Measurements from ENCODE around the gene MCC. TPM values are rescaled to one million over a fixed set of nuclear protein-coding genes. Genes with fewer than 3 reads are reported as not detected.

Gene MCC
- total and polyA plus RNA-seq, 2 of the 4 experiments (the other 2 are of a cell fraction) = 5.0 to 20.6 TPM

- peaks cover 12% of the 10 kb centered on the region for H4K20me1 ChIP-seq (ENCODE audit: insufficient read depth, low read length)
- intact Hi-C loops (cut with micrococcal nuclease) = no loop called here
- CTCF ChIA-PET = no interaction called here
Observed at GRCh38 chr5:113194591-113194990, 293.7 kb downstream of the MCC start.

More at GRCh38 chr5:113194591-113194990, 293.7 kb downstream of the MCC start:
- Histone ChIP-seq H4K91ac (ENCODE audit: insufficient read depth, low read depth, low read length) (no peak overlapping the region), H3K23ac (ENCODE audit: low read depth, low read length) (no peak overlapping the region), H3K4me3 (ENCODE audit: insufficient read depth, low read depth, low read length) (no peak overlapping the region), H3K14ac (replicated peaks; ENCODE audit: low read depth, low read length) (no peak overlapping the region), H2BK5ac (ENCODE audit: low read depth, low read length, poor library complexity, severe bottlenecking) (no peak overlapping the region), H3K27ac (ENCODE audit: insufficient read depth, low read length) (no peak overlapping the region), H2AK9ac (replicated peaks; ENCODE audit: low read depth, low read length, poor library complexity) (no peak overlapping the region), H2AFZ (replicated peaks; ENCODE audit: low read length, poor library complexity) (no peak overlapping the region), H4K5ac (ENCODE audit: low read depth, low read length) (no peak overlapping the region), H2BK20ac (ENCODE audit: low read depth, low read length) (no peak overlapping the region), H3K4me1 (ENCODE audit: control insufficient read depth, insufficient read depth, low read length) (peaks cover 3% of the 10 kb centered on the region), H3K56ac (ENCODE audit: extremely low read depth, insufficient read depth, low read length) (no peak overlapping the region), H3K9me1 (ENCODE audit: insufficient read depth, low read length) (peaks cover 13% of the 10 kb centered on the region; the same call in 1 of the 2 replicates), H3K27me3 (ENCODE audit: control insufficient read depth, insufficient read depth, low read length) (no peaks in the 10 kb centered on the region), H2AK5ac (ENCODE audit: low read depth, low read length) (no peak overlapping the region), H3K9ac (ENCODE audit: low read depth, low read length) (no peak overlapping the region), H3K4ac (ENCODE audit: low read depth, low read length) (no peak overlapping the region), H3K9me3 (ENCODE audit: control insufficient read depth, insufficient read depth, low read length) (peaks cover 5% of the 10 kb centered on the region), H3K79me1 (ENCODE audit: low read depth in 1 of 2, low read length in 2 of 2) (peaks cover 13 to 19% of the 10 kb centered on the region in 2 experiments; a peak in 3 of 4 replicates), H2BK120ac (ENCODE audit: low read depth, low read length) (no peak overlapping the region), H3K4me2 (ENCODE audit: low read depth, low read length) (no peak overlapping the region), H2BK15ac (ENCODE audit: low read depth, low read length) (no peak overlapping the region), H3K18ac (ENCODE audit: low read depth, low read length) (no peak overlapping the region), H3K36me3 (ENCODE audit: control insufficient read depth, insufficient read depth, low read length) (peaks cover 6% of the 10 kb centered on the region; the same call in 1 of the 2 replicates), H4K8ac (ENCODE audit: low read depth in 2 of 2, low read length in 2 of 2) (no peak overlapping the region)
- DNase-seq (no peak), ATAC-seq (ENCODE audit: low read depth) (no peak)
- TF ChIP-seq CEBPB (IDR thresholded peaks at IDR 0.05; ENCODE audit: low read depth, low read length) (no peak), RFX5 (IDR thresholded peaks at IDR 0.05; ENCODE audit: low read depth, low read length) (no peak), ELK1 (IDR thresholded peaks at IDR 0.05; ENCODE audit: borderline replicate concordance, low read depth, low read length) (no peak), SMC3 (IDR thresholded peaks at IDR 0.05; ENCODE audit: low read depth, low read length) (no peak), FOS (IDR thresholded peaks at IDR 0.05; ENCODE audit: low read depth, low read length) (no peak), MXI1 (IDR thresholded peaks at IDR 0.05; ENCODE audit: borderline replicate concordance, low read depth, low read length) (no peak), RCOR1 (IDR thresholded peaks at IDR 0.05; ENCODE audit: insufficient replicate concordance, low read length) (no peak), RAD21 (IDR thresholded peaks at IDR 0.05; ENCODE audit: low read length) (no peak), NFE2L2 (IDR thresholded peaks at IDR 0.05; ENCODE audit: low read depth, low read length) (no peak)
- BruUV-seq (replicated peaks) = no TSS peak
- in situ Hi-C loops (cut with MboI; ENCODE audit: low sequenced_read_pairs) (no loop called here), dilution Hi-C loops (cut with HindIII; ENCODE audit: low sequenced_read_pairs, unreplicated experiment) (no loop called here)
- no CpG with 5 or more reads among the region's 5 CpGs for WGBS, 2 experiments (ENCODE audit: extremely low coverage in 2 of 2, insufficient read length in 1 of 2)
- POLR2A ChIA-PET (ENCODE audit: unreplicated experiment) = no interaction called here
